BE2C (cell line): Measurements from ENCODE around the gene TBC1D16.
A peak's percentile ranks its signal among the peaks of the same experiment; 100 is the strongest.

Source experiments
- DNase-seq: peaks from one replicate; pipeline ENCODE4 v3.0.0-alpha.2; 2020
- H3K27me3 ChIP-seq: fragments of 250-450 bp; sonication (Bioruptor Pico); 2 replicates; pipeline ENCODE4 v1.5.1; 2020; ENCODE audit warnings: mild to moderate bottlenecking
- H3K36me3 ChIP-seq: fragments of 250-450 bp; sonication (Bioruptor Pico); 2 replicates; pipeline ENCODE4 v1.5.1; 2020; ENCODE audit warnings: mild to moderate bottlenecking
- H3K4me1 ChIP-seq: fragments of 250-450 bp; sonication (Bioruptor Pico); 2 replicates; pipeline ENCODE4 v1.5.1; 2020
- H3K4me3 ChIP-seq: 2 replicates; pipeline ENCODE4 v1.5.1; 2011; ENCODE audit warnings: low read depth, low read length
- H3K9me3 ChIP-seq: fragments of 250-450 bp; sonication (Bioruptor Pico); 2 replicates; pipeline ENCODE4 v1.5.1; 2020
- TF ChIP-seq, protein P1 (sequence below): IDR thresholded peaks from 2 replicates; pipeline ENCODE4 v1.5.1; 2012; ENCODE audit warnings: mild to moderate bottlenecking, low read depth, low read length

TBC1D16 gene

DNA sequence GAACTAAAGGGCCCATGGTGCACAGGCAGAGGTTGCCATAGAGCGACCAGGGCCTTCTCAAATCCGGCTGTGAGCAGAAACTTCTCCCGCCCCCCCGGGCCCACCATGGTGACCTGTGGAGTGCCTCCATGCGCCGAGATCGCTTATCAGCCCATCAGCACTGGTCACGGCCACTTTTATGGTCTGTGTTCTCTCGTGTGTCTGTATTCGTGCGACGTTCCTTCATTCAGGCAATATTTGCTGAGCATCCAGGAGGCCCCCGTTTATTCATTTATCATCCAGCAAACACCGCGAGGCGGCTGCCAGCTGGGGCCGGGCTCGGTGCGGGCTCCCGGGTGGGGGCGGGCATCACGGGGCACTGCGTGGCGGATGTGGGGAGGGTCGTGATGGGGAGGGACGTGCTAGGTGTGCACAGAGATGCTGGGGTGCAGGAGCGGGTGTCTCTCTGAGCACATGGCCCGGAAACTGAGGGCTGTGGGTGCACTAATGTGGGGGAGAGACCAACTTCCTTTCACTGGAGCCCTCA lies 108.5 kb downstream of the TBC1D16 start:
- DNase-seq = no peak
- H3K36me3 ChIP-seq = no peaks in the 10 kb centered on the region
- TF ChIP-seq, protein P1, sequence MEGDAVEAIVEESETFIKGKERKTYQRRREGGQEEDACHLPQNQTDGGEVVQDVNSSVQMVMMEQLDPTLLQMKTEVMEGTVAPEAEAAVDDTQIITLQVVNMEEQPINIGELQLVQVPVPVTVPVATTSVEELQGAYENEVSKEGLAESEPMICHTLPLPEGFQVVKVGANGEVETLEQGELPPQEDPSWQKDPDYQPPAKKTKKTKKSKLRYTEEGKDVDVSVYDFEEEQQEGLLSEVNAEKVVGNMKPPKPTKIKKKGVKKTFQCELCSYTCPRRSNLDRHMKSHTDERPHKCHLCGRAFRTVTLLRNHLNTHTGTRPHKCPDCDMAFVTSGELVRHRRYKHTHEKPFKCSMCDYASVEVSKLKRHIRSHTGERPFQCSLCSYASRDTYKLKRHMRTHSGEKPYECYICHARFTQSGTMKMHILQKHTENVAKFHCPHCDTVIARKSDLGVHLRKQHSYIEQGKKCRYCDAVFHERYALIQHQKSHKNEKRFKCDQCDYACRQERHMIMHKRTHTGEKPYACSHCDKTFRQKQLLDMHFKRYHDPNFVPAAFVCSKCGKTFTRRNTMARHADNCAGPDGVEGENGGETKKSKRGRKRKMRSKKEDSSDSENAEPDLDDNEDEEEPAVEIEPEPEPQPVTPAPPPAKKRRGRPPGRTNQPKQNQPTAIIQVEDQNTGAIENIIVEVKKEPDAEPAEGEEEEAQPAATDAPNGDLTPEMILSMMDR = no peak
- H3K4me1 ChIP-seq = no peaks in the 10 kb centered on the region; the same call in 1 of the 2 replicates
- no peak overlapping the region for H3K4me3 ChIP-seq
- H3K27me3 ChIP-seq = peaks cover 16% of the 10 kb centered on the region
- H3K9me3 ChIP-seq = no peaks in the 10 kb centered on the region

DNA sequence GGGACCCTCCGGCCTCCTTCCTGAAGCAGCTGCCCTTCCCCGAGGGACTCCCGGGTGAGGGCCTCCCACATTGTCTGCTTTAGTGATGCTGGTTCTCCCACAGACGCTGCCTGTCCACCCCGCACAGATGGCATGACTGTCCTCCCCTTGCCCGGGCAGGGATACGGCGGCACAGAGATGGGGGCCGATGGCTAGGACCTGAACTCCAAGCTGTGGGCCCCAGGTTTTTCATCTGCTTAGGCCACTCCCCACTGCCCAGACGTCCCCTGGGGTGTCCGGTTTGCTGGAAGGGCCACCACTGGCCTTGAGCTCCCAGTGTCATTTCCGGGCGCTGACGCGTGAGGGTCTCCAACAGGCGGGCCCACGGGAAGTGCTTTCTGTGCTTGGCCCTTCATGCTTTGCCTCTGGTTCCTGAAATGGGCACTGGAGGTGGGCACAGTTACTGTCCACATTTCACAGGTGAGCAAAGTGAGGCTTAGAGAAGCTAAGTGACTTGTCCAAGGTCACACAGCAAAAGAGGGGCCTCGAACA lies 109.0 kb downstream of the TBC1D16 start:
- H3K4me3 ChIP-seq = no peak overlapping the region
- H3K9me3 ChIP-seq = no peaks in the 10 kb centered on the region
- H3K27me3 ChIP-seq = peaks cover 16% of the 10 kb centered on the region
- no peaks in the 10 kb centered on the region for H3K36me3 ChIP-seq
- DNase-seq = no peak
- TF ChIP-seq, protein P1 = no peak
- no peaks in the 10 kb centered on the region; the same call in 1 of the 2 replicates for H3K4me1 ChIP-seq

DNA sequence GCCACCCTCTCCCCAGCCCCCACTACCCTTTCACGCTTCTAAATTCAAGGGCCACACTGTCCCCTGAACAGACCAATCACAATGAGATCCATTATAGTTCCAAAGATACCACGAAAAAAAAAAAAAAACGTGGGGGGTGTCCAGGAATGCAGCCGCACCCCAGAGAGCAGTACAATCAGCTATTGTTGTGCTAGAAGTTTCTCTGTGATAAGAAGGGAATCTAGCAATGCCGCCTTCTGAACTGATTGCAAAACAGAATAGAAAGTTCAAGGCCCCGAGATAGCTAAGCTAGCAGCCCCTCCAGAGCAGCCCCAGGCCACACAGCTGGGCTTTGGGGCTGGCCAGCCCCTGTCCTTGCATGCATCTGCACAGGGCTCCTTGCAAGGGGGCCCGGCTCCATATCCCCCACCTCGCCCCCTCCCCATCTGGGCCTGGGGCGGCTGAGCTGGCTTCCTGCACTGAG lies 109.5 kb downstream of the TBC1D16 start:
- TF ChIP-seq, protein P1 = no peak
- H3K4me1 ChIP-seq = no peaks in the 10 kb centered on the region; the same call in 1 of the 2 replicates
- no peaks in the 10 kb centered on the region for H3K9me3 ChIP-seq
- no peak overlapping the region for H3K4me3 ChIP-seq
- H3K36me3 ChIP-seq = no peaks in the 10 kb centered on the region
- no peak for DNase-seq
- H3K27me3 ChIP-seq = peaks cover 13% of the 10 kb centered on the region

- TF ChIP-seq, protein P1 = peak; percentile 35
- Histone ChIP-seq H3K9me3 (no peaks in the 10 kb centered on the region), H3K36me3 (no peaks in the 10 kb centered on the region), H3K4me3 (no peak overlapping the region), H3K4me1 (no peaks in the 10 kb centered on the region; the same call in 1 of the 2 replicates), H3K27me3 (peaks cover 5% of the 10 kb centered on the region)
- DNase-seq = peak; percentile 59
These were observed 110.3 kb downstream of the TBC1D16 start for GRCh38 chr17:79925242-79925957.

DNA sequence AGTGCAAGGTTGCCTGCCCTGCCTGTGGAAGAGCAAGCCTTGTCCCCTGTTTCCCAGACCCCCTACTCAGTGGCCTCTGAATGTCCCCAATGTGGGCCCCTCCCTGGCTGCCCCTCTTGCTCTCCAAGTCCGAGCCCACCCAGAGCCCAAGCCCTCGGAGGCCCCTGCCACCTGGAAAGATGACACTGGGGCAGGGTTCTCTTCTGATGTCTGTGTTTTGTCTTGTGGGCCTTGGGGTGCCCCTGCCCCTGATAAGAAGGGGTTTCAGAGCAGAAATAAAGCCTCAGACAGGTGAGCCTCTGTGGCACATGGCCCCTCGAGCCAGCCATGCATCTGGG lies 111.1 kb downstream of the TBC1D16 start:
- TF ChIP-seq, protein P1 = no peak
- no peak overlapping the region for H3K4me3 ChIP-seq
- H3K27me3 ChIP-seq = no peaks in the 10 kb centered on the region; the same call in 1 of the 2 replicates
- no peaks in the 10 kb centered on the region for H3K36me3 ChIP-seq
- no peaks in the 10 kb centered on the region for H3K9me3 ChIP-seq
- DNase-seq = no peak
- no peaks in the 10 kb centered on the region; the same call in 1 of the 2 replicates for H3K4me1 ChIP-seq
